Fibroblast of lung (primary cell): ENCODE measurements around the gene KHSRP.

Source experiments
- EZH2 ChIP-seq: IDR thresholded peaks from 2 replicates; pipeline ENCODE4 v1.5.1; 2012; ENCODE audit warnings: low read length, control low read depth, mild to moderate bottlenecking; ENCODE audit errors: missing control alignments
- TF ChIP-seq, protein P1 (sequence below), 2 donors: IDR thresholded peaks in 1 of 2; conservative IDR thresholded peaks in 1 of 2; 1 replicate in 1 of 2; 2 replicates in 1 of 2; pipeline ENCODE4 v1.5.1; 2011 to 2012; ENCODE audit warnings: low read length in 2 of 2, control low read depth in 1 of 2, inconsistent platforms in 1 of 2, low read depth in 1 of 2, mild to moderate bottlenecking in 1 of 2

- TF ChIP-seq, protein P1, sequence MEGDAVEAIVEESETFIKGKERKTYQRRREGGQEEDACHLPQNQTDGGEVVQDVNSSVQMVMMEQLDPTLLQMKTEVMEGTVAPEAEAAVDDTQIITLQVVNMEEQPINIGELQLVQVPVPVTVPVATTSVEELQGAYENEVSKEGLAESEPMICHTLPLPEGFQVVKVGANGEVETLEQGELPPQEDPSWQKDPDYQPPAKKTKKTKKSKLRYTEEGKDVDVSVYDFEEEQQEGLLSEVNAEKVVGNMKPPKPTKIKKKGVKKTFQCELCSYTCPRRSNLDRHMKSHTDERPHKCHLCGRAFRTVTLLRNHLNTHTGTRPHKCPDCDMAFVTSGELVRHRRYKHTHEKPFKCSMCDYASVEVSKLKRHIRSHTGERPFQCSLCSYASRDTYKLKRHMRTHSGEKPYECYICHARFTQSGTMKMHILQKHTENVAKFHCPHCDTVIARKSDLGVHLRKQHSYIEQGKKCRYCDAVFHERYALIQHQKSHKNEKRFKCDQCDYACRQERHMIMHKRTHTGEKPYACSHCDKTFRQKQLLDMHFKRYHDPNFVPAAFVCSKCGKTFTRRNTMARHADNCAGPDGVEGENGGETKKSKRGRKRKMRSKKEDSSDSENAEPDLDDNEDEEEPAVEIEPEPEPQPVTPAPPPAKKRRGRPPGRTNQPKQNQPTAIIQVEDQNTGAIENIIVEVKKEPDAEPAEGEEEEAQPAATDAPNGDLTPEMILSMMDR (conservative IDR thresholded peaks at IDR 0.05 in 1 of 2, IDR thresholded peaks at IDR 0.05 in 1 of 2; ENCODE audit: low read depth in 1 of 2, low read length in 2 of 2) = no peak
- no peak for TF ChIP-seq EZH2
Observed at GRCh38 chr19:6455924-6456323, 31.3 kb upstream of the KHSRP start.
